GM12892 (cell line): Measurements from ENCODE around the gene CCR7.

Source experiments
- DNase-seq: peaks from one replicate; pipeline ENCODE4 v3.0.0; 2011; ENCODE audit not compliant: insufficient read length
- FAIRE-seq: peaks from 2 replicates; lab custom pipeline; 2011; peaks lifted over from hg19 to GRCh38; lab: Jason Lieb, UNC
- POLR2A ChIP-seq: IDR thresholded peaks from 2 replicates; pipeline ENCODE4 v1.6.1; 2011; ENCODE audit warnings: low read depth, low read length, control low read depth
- POLR2AphosphoS5 ChIP-seq: IDR thresholded peaks from 2 replicates; pipeline ENCODE4 v1.6.1; 2011; ENCODE audit warnings: low read depth, low read length, control low read depth
- TAF1 ChIP-seq: IDR thresholded peaks from 2 replicates; pipeline ENCODE4 v1.6.1; 2011; ENCODE audit warnings: low read depth, mild to moderate bottlenecking, control low read depth, low read length, borderline replicate concordance

Gene CCR7

GRCh38 chr17:40604327-40605080 lies 39.2 kb upstream of the CCR7 start:
- FAIRE-seq, result no peak
- DNase-seq, result no peak
- TF ChIP-seq POLR2AphosphoS5 (no peak), POLR2A (no peak), TAF1 (no peak)

- TF ChIP-seq POLR2A (no peak), POLR2AphosphoS5 (no peak), TAF1 (no peak)
- FAIRE-seq, result peak; percentile 88
- peak; percentile 32 for DNase-seq
These were observed 37.5 kb upstream of the CCR7 start for GRCh38 chr17:40602445-40603443.

- FAIRE-seq, result no peak
- DNase-seq, result no peak
- TF ChIP-seq POLR2A (no peak), TAF1 (no peak), POLR2AphosphoS5 (no peak)
These were observed 35.3 kb upstream of the CCR7 start for GRCh38 chr17:40600486-40601046.

- FAIRE-seq (no peak), DNase-seq (no peak)
- TF ChIP-seq POLR2AphosphoS5 (no peak), POLR2A (no peak), TAF1 (no peak)
These were observed 34.1 kb upstream of the CCR7 start for GRCh38 chr17:40599468-40599763.

- FAIRE-seq (peak; percentile 96), DNase-seq (peak; percentile 48)
- no peak for TF ChIP-seq POLR2AphosphoS5
- no peak for TF ChIP-seq TAF1
- no peak for TF ChIP-seq POLR2A
These were observed 33.6 kb upstream of the CCR7 start for GRCh38 chr17:40598619-40599467.

GRCh38 chr17:40598301-40598618 lies 33.0 kb upstream of the CCR7 start:
- TF ChIP-seq POLR2AphosphoS5, result no peak
- DNase-seq (no peak), FAIRE-seq (no peak)

- TF ChIP-seq POLR2AphosphoS5 (no peak), TAF1 (no peak), POLR2A (no peak)
- DNase-seq (no peak), FAIRE-seq (peak; percentile 64)
These were observed 32.5 kb upstream of the CCR7 start for GRCh38 chr17:40597556-40598300.

- no peak for DNase-seq
- TF ChIP-seq TAF1, result no peak
- TF ChIP-seq POLR2A, result no peak
- no peak for TF ChIP-seq POLR2AphosphoS5
- FAIRE-seq, result no peak
These were observed 31.9 kb upstream of the CCR7 start for GRCh38 chr17:40597156-40597555.

GRCh38 chr17:40596261-40596919 lies 31.1 kb upstream of the CCR7 start:
- no peak for TF ChIP-seq POLR2A
- TF ChIP-seq TAF1, result no peak
- TF ChIP-seq POLR2AphosphoS5, result no peak
- FAIRE-seq (peak; percentile 91), DNase-seq (no peak)

- TF ChIP-seq TAF1, result no peak
- no peak for TF ChIP-seq POLR2A
- TF ChIP-seq POLR2AphosphoS5, result no peak
- DNase-seq (no peak), FAIRE-seq (no peak)
These were observed 25.5 kb upstream of the CCR7 start for GRCh38 chr17:40590742-40591141.
